IMR-90 (cell line): Measurements from ENCODE around the gene VEPH1. TPM values are rescaled to one million over a fixed set of nuclear protein-coding genes. Genes with fewer than 3 reads are reported as not detected.

Experiments
- ATAC-seq: fragments of 200-7000 bp; cut with Tn5 transposase; 2 replicates; pipeline ENCODE4 v1.9.1; 2020; ENCODE audit warnings: low read depth, mild to moderate bottlenecking, moderate library complexity
- BruUV-seq: library from RNA; stranded (reverse); fragments of 400-500 nt; replicated peaks from 2 replicates; lab custom pipeline; 2021; lab: Mats Ljungman, UMichigan
- CTCF ChIA-PET: fragments of 300-600 bp; formaldehyde crosslinking; extraction: SDS; loops from one replicate; lab custom pipeline; 2021; ENCODE audit warnings: antibody characterized with exemption; lab: Yijun Ruan, JAX
- POLR2A ChIA-PET: fragments of 300-600 bp; sonication (Branson Sonifier 250); formaldehyde crosslinking; loops from one replicate; lab custom pipeline; 2022; ENCODE audit warnings: antibody characterized with exemption; ENCODE audit not compliant: unreplicated experiment; lab: Charles Lee
- DNase-seq: peaks from one replicate; pipeline ENCODE4 v3.0.0; 2013
- H2AFZ ChIP-seq: replicated peaks from 2 replicates; pipeline ENCODE3; 2013; ENCODE audit warnings: low read length, mild to moderate bottlenecking; ENCODE audit not compliant: poor library complexity
- H2AK5ac ChIP-seq: 2 replicates; pipeline ENCODE4 v1.6.1; 2013; ENCODE audit warnings: low read depth, low read length, inconsistent platforms
- H2AK9ac ChIP-seq: replicated peaks from 2 replicates; pipeline ENCODE3; 2013; ENCODE audit warnings: mild to moderate bottlenecking, low read depth, low read length, moderate library complexity; ENCODE audit not compliant: poor library complexity
- H2BK120ac ChIP-seq: 2 replicates; pipeline ENCODE4 v1.6.1; 2013; ENCODE audit warnings: low read depth, low read length, inconsistent platforms
- H2BK15ac ChIP-seq: 3 replicates; pipeline ENCODE4 v1.6.1; 2013; ENCODE audit warnings: low read depth, low read length, inconsistent platforms
- H2BK20ac ChIP-seq: 2 replicates; pipeline ENCODE4 v1.6.1; 2013; ENCODE audit warnings: low read depth, mild to moderate bottlenecking, inconsistent platforms, low read length, moderate library complexity
- H2BK5ac ChIP-seq: 2 replicates; pipeline ENCODE4 v1.6.1; 2013; ENCODE audit warnings: mild to moderate bottlenecking, low read depth, low read length, inconsistent platforms; ENCODE audit not compliant: poor library complexity, severe bottlenecking
- H3K14ac ChIP-seq: replicated peaks from 2 replicates; pipeline ENCODE4 v1.6.1; 2013; ENCODE audit warnings: low read depth, low read length, inconsistent platforms
- H3K18ac ChIP-seq: 2 replicates; pipeline ENCODE4 v1.6.1; 2013; ENCODE audit warnings: low read depth, low read length, control low read depth
- H3K23ac ChIP-seq: 2 replicates; pipeline ENCODE4 v1.6.1; 2013; ENCODE audit warnings: low read depth, low read length, inconsistent platforms
- H3K27ac ChIP-seq: 2 replicates; pipeline ENCODE4 v1.5.1; 2013; ENCODE audit warnings: mild to moderate bottlenecking, control low read depth, low read length; ENCODE audit not compliant: insufficient read depth
- H3K27me3 ChIP-seq: 2 replicates; pipeline ENCODE4 v1.6.1; 2013; ENCODE audit warnings: low read length; ENCODE audit not compliant: control insufficient read depth, insufficient read depth
- H3K36me3 ChIP-seq: 2 replicates; pipeline ENCODE4 v1.6.1; 2013; ENCODE audit warnings: low read length, mixed read lengths; ENCODE audit not compliant: control insufficient read depth, insufficient read depth
- H3K4ac ChIP-seq: 2 replicates; pipeline ENCODE4 v1.6.1; 2013; ENCODE audit warnings: low read depth, low read length, inconsistent platforms
- H3K4me1 ChIP-seq: 2 replicates; pipeline ENCODE4 v1.6.1; 2013; ENCODE audit warnings: low read length, mixed read lengths; ENCODE audit not compliant: control insufficient read depth, insufficient read depth
- H3K4me2 ChIP-seq: 2 replicates; pipeline ENCODE4 v1.6.1; 2013; ENCODE audit warnings: low read depth, mild to moderate bottlenecking, control low read depth, low read length, moderate library complexity
- H3K4me3 ChIP-seq: 2 replicates; pipeline ENCODE4 v1.5.1; 2013; ENCODE audit warnings: low read depth, mild to moderate bottlenecking, control low read depth, low read length, moderate library complexity; ENCODE audit not compliant: insufficient read depth
- H3K56ac ChIP-seq: 2 replicates; pipeline ENCODE4 v1.6.1; 2013; ENCODE audit warnings: low read length, inconsistent platforms; ENCODE audit not compliant: insufficient read depth; ENCODE audit errors: extremely low read depth
- H3K79me1 ChIP-seq, 2 experiments: 2 replicates each; pipeline ENCODE4 v1.6.1; 2013; ENCODE audit warnings: low read length in 2 of 2, inconsistent platforms in 1 of 2, low read depth in 1 of 2
- H3K9ac ChIP-seq: 2 replicates; pipeline ENCODE4 v1.6.1; 2013; ENCODE audit warnings: low read depth, low read length, control low read depth
- H3K9me1 ChIP-seq: 2 replicates; pipeline ENCODE4 v1.6.1; 2013; ENCODE audit warnings: low read length, inconsistent platforms; ENCODE audit not compliant: insufficient read depth
- H3K9me3 ChIP-seq: 2 replicates; pipeline ENCODE4 v1.6.1; 2013; ENCODE audit warnings: low read length; ENCODE audit not compliant: control insufficient read depth, insufficient read depth
- H4K20me1 ChIP-seq: 2 replicates; pipeline ENCODE4 v1.6.1; 2013; ENCODE audit warnings: low read length, inconsistent platforms; ENCODE audit not compliant: insufficient read depth
- H4K5ac ChIP-seq: 2 replicates; pipeline ENCODE4 v1.6.1; 2013; ENCODE audit warnings: mild to moderate bottlenecking, low read depth, low read length, control low read depth
- H4K8ac ChIP-seq, 2 experiments: 2 replicates each; pipeline ENCODE4 v1.6.1; 2013; ENCODE audit warnings: low read depth in 2 of 2, low read length in 2 of 2, control low read depth in 1 of 2, inconsistent platforms in 1 of 2
- H4K91ac ChIP-seq: 2 replicates; pipeline ENCODE4 v1.6.1; 2013; ENCODE audit warnings: low read depth, low read length, inconsistent platforms; ENCODE audit not compliant: insufficient read depth
- CEBPB ChIP-seq: IDR thresholded peaks from 2 replicates; pipeline ENCODE4 v1.6.1; 2012; ENCODE audit warnings: low read depth, low read length, improper control_type of control experiment
- CHD1 ChIP-seq: IDR thresholded peaks from 2 replicates; pipeline ENCODE4 v1.6.1; 2012; ENCODE audit warnings: low read depth, low read length, improper control_type of control experiment
- CTCF ChIP-seq: conservative IDR thresholded peaks from 2 replicates; pipeline ENCODE4 v1.5.1; 2012; ENCODE audit warnings: mild to moderate bottlenecking, low read depth, low read length, improper control_type of control experiment
- FOS ChIP-seq: fragments of 150-350 bp; IDR thresholded peaks from 2 replicates; pipeline ENCODE4 v1.6.1; 2016; ENCODE audit warnings: low read depth, low read length
- MAFK ChIP-seq: IDR thresholded peaks from 2 replicates; pipeline ENCODE4 v1.6.1; 2012; ENCODE audit warnings: low read depth, low read length, improper control_type of control experiment
- NFE2L2 ChIP-seq: fragments of 150-350 bp; IDR thresholded peaks from 2 replicates; pipeline ENCODE4 v1.6.1; 2016; ENCODE audit warnings: low read depth, mild to moderate bottlenecking, low read length
- POLR2A ChIP-seq: IDR thresholded peaks from 2 replicates; pipeline ENCODE4 v1.6.1; 2012; ENCODE audit warnings: mild to moderate bottlenecking, low read depth, low read length
- RAD21 ChIP-seq: IDR thresholded peaks from 2 replicates; pipeline ENCODE4 v1.6.1; 2012; ENCODE audit warnings: low read length, improper control_type of control experiment
- RFX5 ChIP-seq: IDR thresholded peaks from 2 replicates; pipeline ENCODE4 v1.8.0; 2012; ENCODE audit warnings: low read depth, mild to moderate bottlenecking, low read length, moderate library complexity
- SMC3 ChIP-seq: fragments of 150-350 bp; IDR thresholded peaks from 2 replicates; pipeline ENCODE4 v1.6.1; 2016; ENCODE audit warnings: low read depth, mild to moderate bottlenecking, antibody characterized with exemption, low read length, moderate library complexity
- WGBS, 2 experiments: methylation state at CpG; one replicate each; pipeline versions ENCODE4 v1.1.5 to v1.1.7; 2013; ENCODE audit warnings: missing lambda C conversion rate in 2 of 2; ENCODE audit not compliant: insufficient read length in 1 of 2; ENCODE audit errors: extremely low coverage in 2 of 2; 5-methylcytosine and 5-hydroxymethylcytosine counted together
- dilution Hi-C: fragments of 300-500 bp; cut with HindIII; formaldehyde crosslinking; loops from one replicate; pipeline ENCODE4 v1.14.3; 2018; ENCODE audit warnings: low sequenced_read_pairs; ENCODE audit not compliant: unreplicated experiment
- in situ Hi-C: fragments of 300-500 bp; cut with MboI; formaldehyde crosslinking; loops from 3 replicates; pipeline ENCODE4 v1.14.3; 2019; ENCODE audit warnings: low sequenced_read_pairs, inconsistent platforms, mixed read lengths
- intact Hi-C: fragments of 100-400 bp; cut with micrococcal nuclease; formaldehyde crosslinking; loops from 2 replicates; pipeline ENCODE4 v1.10.0; 2022
- polyA plus RNA-seq, 3 experiments: library from polyadenylated mRNA; depleted of rRNA; stranded (reverse); fragments of >200 nt; gene quantifications; 2 replicates each; pipeline ENCODE4 v1.2.3, GENCODE V29; 2012; ENCODE audit warnings: low replicate concordance in 1 of 3
- total RNA-seq: library from RNA; depleted of rRNA; stranded (reverse); fragments of >200 nt; gene quantifications from 2 replicates; pipeline ENCODE4 v1.2.3, GENCODE V29; 2012
- TF ChIP-seq, protein P1 (sequence below): fragments of 150-350 bp; IDR thresholded peaks from 2 replicates; pipeline ENCODE4 v1.6.1; 2016; ENCODE audit warnings: low read depth, mild to moderate bottlenecking, low read length, moderate library complexity, borderline replicate concordance

The VEPH1 gene
- total and polyA plus RNA-seq, 2 of the 4 experiments (the other 2 are of a cell fraction) = 30.5 to 130 TPM

- Histone ChIP-seq H4K91ac (no peak overlapping the region), H3K9ac (no peak overlapping the region), H4K20me1 (no peaks in the 10 kb centered on the region), H3K14ac (no peak overlapping the region), H2AFZ (no peak overlapping the region), H2BK5ac (no peak overlapping the region), H3K36me3 (no peaks in the 10 kb centered on the region), H4K5ac (no peak overlapping the region), H3K27ac (no peak overlapping the region), H3K79me1 (no peaks in the 10 kb centered on the region), H3K9me1 (0 out of 2 replicates have a peak, but pooled peaks cover 6% of the 10 kb centered on the region), H2BK120ac (no peak overlapping the region), H3K4ac (no peak overlapping the region), H2AK9ac (no peak overlapping the region), H3K4me2 (no peak overlapping the region), H3K18ac (no peak overlapping the region), H3K9me3 (no peaks in the 10 kb centered on the region), H3K4me3 (no peak overlapping the region), H3K23ac (no peak overlapping the region), H2AK5ac (no peak overlapping the region), H3K4me1 (peaks cover 5% of the 10 kb centered on the region; the same call in 1 of the 2 replicates), H4K8ac (no peak overlapping the region), H2BK15ac (no peak overlapping the region), H3K27me3 (no peaks in the 10 kb centered on the region), H3K56ac (no peak overlapping the region), H2BK20ac (no peak overlapping the region)
- TF ChIP-seq POLR2A = no peak
- TF ChIP-seq CTCF = no peak
- TF ChIP-seq SMC3 = no peak
- no peak for TF ChIP-seq RAD21
- no peak for TF ChIP-seq RFX5
- no peak for TF ChIP-seq CEBPB
- TF ChIP-seq NFE2L2 = no peak
- no peak for TF ChIP-seq FOS
- TF ChIP-seq, protein P1, sequence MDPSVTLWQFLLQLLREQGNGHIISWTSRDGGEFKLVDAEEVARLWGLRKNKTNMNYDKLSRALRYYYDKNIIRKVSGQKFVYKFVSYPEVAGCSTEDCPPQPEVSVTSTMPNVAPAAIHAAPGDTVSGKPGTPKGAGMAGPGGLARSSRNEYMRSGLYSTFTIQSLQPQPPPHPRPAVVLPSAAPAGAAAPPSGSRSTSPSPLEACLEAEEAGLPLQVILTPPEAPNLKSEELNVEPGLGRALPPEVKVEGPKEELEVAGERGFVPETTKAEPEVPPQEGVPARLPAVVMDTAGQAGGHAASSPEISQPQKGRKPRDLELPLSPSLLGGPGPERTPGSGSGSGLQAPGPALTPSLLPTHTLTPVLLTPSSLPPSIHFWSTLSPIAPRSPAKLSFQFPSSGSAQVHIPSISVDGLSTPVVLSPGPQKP = no peak
- TF ChIP-seq CHD1 = no peak
- TF ChIP-seq MAFK = no peak
- dilution Hi-C loops = no loop called here
- CTCF ChIA-PET = no interaction called here
- ATAC-seq (no peak), DNase-seq (no peak)
- POLR2A ChIA-PET = no interaction called here
- intact Hi-C loops = no loop called here
- WGBS, 2 experiments = no CpG with 5 or more reads among the region's 1 CpG
- in situ Hi-C loops = no loop called here
- BruUV-seq = no TSS peak
These were observed 98.8 kb downstream of the VEPH1 start for GRCh38 chr3:157404381-157404780.
